Esophagus muscularis mucosa (tissue), 4 donors: Measurements from ENCODE around the gene DEPP1. TPM values are rescaled to one million over a fixed set of nuclear protein-coding genes. Genes with fewer than 3 reads are reported as not detected.

Experiments used
- DNase-seq: peaks from one replicate; pipeline ENCODE4 v3.0.0-alpha.2; 2017; ENCODE audit errors: extremely low spot score
- H3K27ac ChIP-seq, 4 donors: fragments of 200-600 bp; sonication (generic); replicated peaks in 1 of 4; 1 replicate in 3 of 4; 2 replicates in 1 of 4; pipeline ENCODE4 v1.5.1; 2016 to 2019; ENCODE audit warnings: mild to moderate bottlenecking in 1 of 4
- H3K27me3 ChIP-seq, 4 donors: fragments of 200-600 bp; sonication (generic); one replicate each; pipeline versions ENCODE4 v1.5.1 to v1.6.0; 2016 to 2019
- H3K36me3 ChIP-seq, 4 donors: fragments of 200-600 bp; sonication (generic); one replicate each; pipeline ENCODE4 v1.5.1; 2016 to 2019
- H3K4me1 ChIP-seq, 4 donors: fragments of 200-600 bp; sonication (generic); one replicate each; pipeline ENCODE4 v1.5.1; 2016 to 2019
- H3K4me3 ChIP-seq, 4 donors: fragments of 200-600 bp; sonication (generic); 1 replicate in 2 of 4; 2 replicates in 2 of 4; pipeline ENCODE4 v1.5.1; 2016 to 2019; ENCODE audit warnings: mild to moderate bottlenecking in 4 of 4, moderate library complexity in 1 of 4
- H3K9me3 ChIP-seq, 4 donors: fragments of 200-600 bp; sonication (generic); 1 replicate in 3 of 4; 2 replicates in 1 of 4; pipeline ENCODE4 v1.5.1; 2016 to 2019
- EP300 ChIP-seq: sonication (generic); formaldehyde crosslinking; IDR thresholded peaks from one replicate; pipeline ENCODE4 v1.6.1; 2017; ENCODE audit warnings: antibody characterized with exemption
- POLR2A ChIP-seq: fragments of 450-650 bp; IDR thresholded peaks from one replicate; pipeline ENCODE4 v1.6.1; 2017; ENCODE audit warnings: antibody characterized with exemption, moderate library complexity, mild to moderate bottlenecking, low read depth
- POLR2AphosphoS5 ChIP-seq, 2 donors: sonication (generic); formaldehyde crosslinking; IDR thresholded peaks; one replicate each; pipeline ENCODE4 v1.6.1; 2017; ENCODE audit warnings: antibody characterized with exemption in 2 of 2
- WGBS: methylation state at CpG from one replicate; pipeline ENCODE4 v1.1.5; 2018; 5-methylcytosine and 5-hydroxymethylcytosine counted together
- intact Hi-C: fragments of 100-400 bp; cut with DNase I; formaldehyde crosslinking; loops from one replicate; pipeline ENCODE4 v1.15.1; 2023
- total RNA-seq, 4 donors: library from RNA; depleted of rRNA; stranded (reverse); fragments of >200 nt; gene quantifications; one replicate each; pipeline versions ENCODE4 v1.1.0 to v1.2.1, GENCODE V29; 2016
- TF ChIP-seq, protein P1 (sequence below), 3 experiments: fragments of 200-600 bp in 2 of 3; fragments of 450-650 bp in 1 of 3; sonication (generic) in 2 of 3; IDR thresholded peaks; one replicate each; pipeline ENCODE4 v1.5.1; 2017 to 2019; ENCODE audit warnings: antibody characterized with exemption in 3 of 3, mild to moderate bottlenecking in 2 of 3, moderate library complexity in 1 of 3

The DEPP1 gene
- total RNA-seq, 4 donors from 2014 or later, result 32.0 to 413 (median 126) TPM

DNA sequence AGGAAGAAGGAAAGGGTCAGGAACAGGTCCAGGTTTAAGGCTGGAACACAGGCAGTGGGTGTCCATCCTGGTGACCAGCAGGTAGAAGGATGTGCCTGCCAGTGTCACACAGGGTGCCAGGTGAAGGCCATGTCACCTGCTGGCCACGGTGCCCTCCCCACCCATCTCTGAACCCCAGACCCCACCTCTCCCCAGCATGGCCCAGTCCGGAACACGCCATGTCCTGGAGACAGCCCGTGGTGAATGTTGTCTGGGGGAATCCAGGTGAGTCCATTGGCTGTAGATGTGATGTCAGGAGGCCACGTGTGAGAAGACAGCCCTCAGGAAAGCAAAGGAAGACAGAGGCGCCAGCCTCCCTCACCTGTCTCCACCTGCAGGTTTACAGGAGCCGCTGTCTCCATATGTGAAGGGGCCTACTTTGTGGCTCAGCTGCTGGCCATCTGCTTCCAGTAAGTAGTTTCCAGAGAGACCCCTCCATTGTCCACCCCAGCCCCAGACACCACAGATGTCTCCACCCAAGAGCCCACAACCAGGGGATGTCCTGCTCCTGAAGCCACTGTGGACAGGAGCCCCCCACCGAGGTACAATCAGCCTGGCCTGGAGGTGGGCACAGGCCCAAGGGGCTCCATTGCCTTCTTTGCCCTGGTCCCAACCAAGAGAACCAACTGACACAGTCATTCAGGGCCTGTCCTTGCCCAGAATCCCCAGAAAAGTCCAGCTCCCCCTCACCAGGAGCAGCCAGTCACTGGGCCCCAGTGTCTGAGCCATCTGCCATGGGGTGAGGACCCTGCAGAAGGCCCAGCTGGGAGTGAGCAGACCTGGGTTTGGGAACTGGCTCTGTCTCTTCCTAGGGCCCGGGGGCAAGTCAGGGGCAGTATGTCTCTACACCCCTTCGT, 46.7 kb downstream of the DEPP1 start:
- no peaks in the 10 kb centered on the region for H3K27me3 ChIP-seq
- no peaks in the 10 kb centered on the region for H3K9me3 ChIP-seq
- 79% methylated on average over 7 of the region's 10 CpGs for WGBS
- no peak overlapping the region for H3K4me3 ChIP-seq
- H3K4me1 ChIP-seq, result peaks cover 35 to 50% (median 39%) of the 10 kb centered on the region in 4 donors
- H3K27ac ChIP-seq, result no peak overlapping the region
- no peak for DNase-seq
- H3K36me3 ChIP-seq, result no peaks in the 10 kb centered on the region
- no peak for TF ChIP-seq EP300
- no peak for TF ChIP-seq POLR2A
- TF ChIP-seq POLR2AphosphoS5 (IDR thresholded peaks at IDR 0.05), result no peak
- TF ChIP-seq, protein P1, sequence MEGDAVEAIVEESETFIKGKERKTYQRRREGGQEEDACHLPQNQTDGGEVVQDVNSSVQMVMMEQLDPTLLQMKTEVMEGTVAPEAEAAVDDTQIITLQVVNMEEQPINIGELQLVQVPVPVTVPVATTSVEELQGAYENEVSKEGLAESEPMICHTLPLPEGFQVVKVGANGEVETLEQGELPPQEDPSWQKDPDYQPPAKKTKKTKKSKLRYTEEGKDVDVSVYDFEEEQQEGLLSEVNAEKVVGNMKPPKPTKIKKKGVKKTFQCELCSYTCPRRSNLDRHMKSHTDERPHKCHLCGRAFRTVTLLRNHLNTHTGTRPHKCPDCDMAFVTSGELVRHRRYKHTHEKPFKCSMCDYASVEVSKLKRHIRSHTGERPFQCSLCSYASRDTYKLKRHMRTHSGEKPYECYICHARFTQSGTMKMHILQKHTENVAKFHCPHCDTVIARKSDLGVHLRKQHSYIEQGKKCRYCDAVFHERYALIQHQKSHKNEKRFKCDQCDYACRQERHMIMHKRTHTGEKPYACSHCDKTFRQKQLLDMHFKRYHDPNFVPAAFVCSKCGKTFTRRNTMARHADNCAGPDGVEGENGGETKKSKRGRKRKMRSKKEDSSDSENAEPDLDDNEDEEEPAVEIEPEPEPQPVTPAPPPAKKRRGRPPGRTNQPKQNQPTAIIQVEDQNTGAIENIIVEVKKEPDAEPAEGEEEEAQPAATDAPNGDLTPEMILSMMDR (IDR thresholded peaks at IDR 0.05), result no peak
- intact Hi-C loops, result loop anchor here (1.0 kb wide), 1 partner anchor 43 kb away; no protein-coding TSS in a partner anchor

DNA sequence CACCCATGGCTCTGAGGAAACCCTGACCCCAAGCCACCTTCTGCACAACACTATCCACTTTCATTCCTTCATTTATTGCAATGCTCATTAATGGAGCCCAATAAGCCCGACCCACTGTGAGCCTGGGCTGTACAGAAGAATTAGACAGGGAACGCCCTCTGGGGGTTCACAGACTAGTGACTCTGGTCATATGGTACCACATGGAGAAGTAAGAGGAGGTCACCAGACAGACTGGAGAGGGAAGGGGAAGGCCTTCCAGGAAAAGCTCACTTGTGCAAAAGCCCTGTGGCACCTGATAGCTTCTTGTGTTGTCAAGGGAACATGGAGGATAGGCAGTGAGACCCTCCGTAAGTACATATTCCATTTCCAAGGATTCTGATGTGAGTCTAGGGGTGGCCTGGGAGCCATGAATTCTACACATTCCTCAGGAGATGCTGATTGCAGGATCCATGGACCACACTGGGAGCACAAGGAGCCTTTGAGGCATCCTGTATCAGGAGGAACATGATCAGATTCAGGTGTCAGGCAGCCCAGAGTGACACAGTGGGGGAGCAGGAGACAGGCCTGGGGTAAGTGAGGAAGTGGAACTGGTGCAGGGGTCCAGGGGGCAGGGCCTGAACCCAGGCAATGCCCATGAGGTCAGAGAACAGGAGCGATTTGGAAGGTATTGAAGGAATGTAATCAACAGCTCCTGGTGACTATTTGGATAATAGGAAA, 47.5 kb downstream of the DEPP1 start:
- Histone ChIP-seq H3K36me3 (no peaks in the 10 kb centered on the region), H3K4me1 (peaks cover 28 to 47% (median 33%) of the 10 kb centered on the region in 4 donors), H3K9me3 (no peaks in the 10 kb centered on the region), H3K4me3 (no peak overlapping the region), H3K27me3 (no peaks in the 10 kb centered on the region), H3K27ac (no peak overlapping the region)
- TF ChIP-seq POLR2A (no peak), POLR2AphosphoS5 (IDR thresholded peaks at IDR 0.05) (no peak), EP300 (no peak)
- TF ChIP-seq, protein P1 (IDR thresholded peaks at IDR 0.05), result no peak
- 87% methylated on average over 4 of the region's 4 CpGs for WGBS
- intact Hi-C loops, result no loop called here
- no peak for DNase-seq

DNA sequence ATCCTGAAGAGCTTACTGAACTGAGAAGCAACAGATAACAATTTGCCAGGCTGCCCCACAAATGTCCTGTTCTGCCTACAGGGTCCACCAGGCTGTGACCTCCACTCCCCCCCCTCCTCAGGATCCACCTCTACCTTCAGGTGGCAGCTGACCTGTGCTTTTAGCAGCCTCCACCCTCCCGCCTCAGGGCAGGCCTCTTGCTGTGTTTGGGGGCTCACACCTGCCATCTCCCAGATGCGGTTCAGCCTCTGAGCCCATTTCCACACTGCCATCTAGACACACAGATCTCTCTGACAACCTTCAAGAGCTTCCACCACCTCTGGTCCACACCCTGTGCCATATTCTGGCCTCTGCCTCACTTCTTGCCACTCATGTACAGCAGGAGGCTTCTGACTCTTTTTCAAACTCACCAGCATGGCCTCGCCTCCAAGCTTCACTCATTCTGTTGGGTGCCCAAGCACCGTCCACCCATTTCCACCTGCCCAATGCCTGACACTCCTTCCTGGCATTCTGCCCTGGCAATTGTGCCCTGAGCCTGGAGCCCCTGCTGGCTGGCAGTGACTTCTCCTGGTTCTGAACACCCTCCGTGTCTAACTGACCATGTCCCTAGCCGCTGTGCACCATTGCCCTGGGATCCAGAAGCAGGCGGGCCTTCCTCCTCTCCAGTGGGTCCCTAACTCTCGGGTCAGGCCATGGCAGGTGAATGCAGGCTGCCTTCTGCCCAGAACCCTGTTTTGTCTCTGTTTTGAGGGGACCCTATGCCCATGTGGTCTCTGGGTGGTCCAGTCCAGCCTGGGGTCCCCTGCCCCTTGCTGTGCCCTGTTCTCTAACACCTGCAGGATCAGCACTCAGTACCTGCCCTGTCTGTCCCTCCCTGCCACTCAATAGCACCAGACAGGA, 49.0 kb downstream of the DEPP1 start:
- H3K4me1 ChIP-seq, result peaks cover 13 to 32% (median 18%) of the 10 kb centered on the region in 4 donors
- DNase-seq, result no peak
- no peak overlapping the region for H3K27ac ChIP-seq
- H3K4me3 ChIP-seq, result no peak overlapping the region
- intact Hi-C loops, result no loop called here
- WGBS, result 96% methylated on average over 8 of the region's 8 CpGs
- TF ChIP-seq EP300 (no peak), POLR2A (no peak), POLR2AphosphoS5 (IDR thresholded peaks at IDR 0.05) (no peak)
- H3K9me3 ChIP-seq, result no peaks in the 10 kb centered on the region
- no peaks in the 10 kb centered on the region for H3K36me3 ChIP-seq
- no peaks in the 10 kb centered on the region for H3K27me3 ChIP-seq

DNA sequence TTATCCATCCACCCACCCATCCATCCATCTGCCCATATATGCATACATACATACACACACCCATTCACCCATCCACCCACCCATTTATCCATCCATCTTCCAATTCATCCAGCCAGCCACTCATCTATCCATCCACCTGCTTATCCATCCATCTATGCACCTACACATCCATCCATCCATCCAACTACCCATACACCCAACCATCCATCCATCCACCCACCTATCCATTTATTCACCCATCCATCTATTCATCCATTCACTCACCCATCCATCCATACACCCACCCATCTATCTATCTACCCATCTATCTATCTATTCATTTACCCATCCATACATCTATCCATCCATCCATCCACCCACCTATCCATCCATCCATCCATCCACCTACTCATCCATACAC, 50.1 kb downstream of the DEPP1 start:
- TF ChIP-seq POLR2A (no peak), POLR2AphosphoS5 (IDR thresholded peaks at IDR 0.05) (no peak), EP300 (no peak)
- TF ChIP-seq, protein P1 (IDR thresholded peaks at IDR 0.05), result no peak
- intact Hi-C loops, result no loop called here
- no peaks in the 10 kb centered on the region for H3K9me3 ChIP-seq
- no peaks in the 10 kb centered on the region for H3K36me3 ChIP-seq
- H3K27me3 ChIP-seq, result no peaks in the 10 kb centered on the region
- DNase-seq, result no peak
- H3K27ac ChIP-seq, result no peak overlapping the region
- H3K4me3 ChIP-seq, result no peak overlapping the region
- peaks cover 7 to 22% (median 12%) of the 10 kb centered on the region in 4 donors for H3K4me1 ChIP-seq
